MM.1S (cell line): ENCODE results near the gene PLXDC2.

ENCODE experiments used
- DNase-seq: peaks from one replicate; pipeline ENCODE4 v3.0.0-alpha.2; 2015
- H2AFZ ChIP-seq: fragments of 300-600 bp; sonication (generic); 2 replicates; pipeline ENCODE4 v1.6.0; 2016; ENCODE audit warnings: antibody characterized with exemption, low read length
- H3F3A ChIP-seq: fragments of 300-600 bp; sonication (generic); 2 replicates; pipeline ENCODE4 v1.6.1; 2016; ENCODE audit warnings: mild to moderate bottlenecking, antibody characterized with exemption, low read length, moderate library complexity, mixed read lengths; ENCODE audit not compliant: insufficient read depth
- H3K27ac ChIP-seq: fragments of 300-600 bp; sonication (generic); 2 replicates; pipeline ENCODE4 v1.5.1; 2016; ENCODE audit warnings: mild to moderate bottlenecking, low read length
- H3K27me3 ChIP-seq: fragments of 300-600 bp; sonication (generic); replicated peaks from 2 replicates; pipeline ENCODE4 v1.6.0; 2016; ENCODE audit warnings: low read length; ENCODE audit not compliant: insufficient read depth
- H3K36me3 ChIP-seq: fragments of 300-600 bp; sonication (generic); replicated peaks from 2 replicates; pipeline ENCODE4 v1.6.1; 2016; ENCODE audit warnings: mild to moderate bottlenecking, low read length, mixed read lengths; ENCODE audit not compliant: insufficient read depth
- H3K4me1 ChIP-seq: fragments of 300-600 bp; sonication (generic); 2 replicates; pipeline ENCODE4 v1.6.1; 2016; ENCODE audit warnings: low read length, mixed read lengths
- H3K4me2 ChIP-seq: fragments of 300-600 bp; sonication (generic); 2 replicates; pipeline ENCODE4 v1.6.0; 2016; ENCODE audit warnings: low read depth, low read length
- H3K4me3 ChIP-seq: fragments of 300-600 bp; sonication (generic); 2 replicates; pipeline ENCODE4 v1.5.1; 2016; ENCODE audit warnings: low read length, mixed read lengths
- H3K79me2 ChIP-seq: fragments of 300-600 bp; sonication (generic); 2 replicates; pipeline ENCODE4 v1.6.1; 2016; ENCODE audit warnings: mixed run types, low read length, mixed read lengths
- H3K9ac ChIP-seq: fragments of 300-600 bp; sonication (generic); 2 replicates; pipeline ENCODE4 v1.6.1; 2016; ENCODE audit warnings: low read length, mixed read lengths
- H3K9me2 ChIP-seq: fragments of 300-600 bp; sonication (generic); replicated peaks from 2 replicates; pipeline ENCODE4 v1.6.1; 2016; ENCODE audit warnings: mild to moderate bottlenecking, low read length, mixed read lengths; ENCODE audit not compliant: insufficient read depth
- H3K9me3 ChIP-seq: fragments of 300-600 bp; sonication (generic); replicated peaks from 2 replicates; pipeline ENCODE4 v1.6.1; 2016; ENCODE audit warnings: mild to moderate bottlenecking, low read length, mixed read lengths; ENCODE audit not compliant: insufficient read depth
- H4K20me1 ChIP-seq: fragments of 300-600 bp; sonication (generic); 2 replicates; pipeline ENCODE4 v1.6.1; 2016; ENCODE audit warnings: mild to moderate bottlenecking, low read length, moderate library complexity, mixed read lengths; ENCODE audit not compliant: insufficient read depth
- CTCF ChIP-seq: fragments of 300-600 bp; sonication (generic); IDR thresholded peaks from 2 replicates; pipeline ENCODE4 v1.5.1; 2016; ENCODE audit warnings: antibody characterized with exemption, low read length, mixed read lengths
- EZH2 ChIP-seq: fragments of 300-600 bp; sonication (generic); optimal IDR thresholded peaks from 2 replicates; pipeline ENCODE3; 2017; ENCODE audit warnings: low read depth, mild to moderate bottlenecking, antibody characterized with exemption, low read length, mixed read lengths
- EZH2phosphoT487 ChIP-seq: fragments of 300-600 bp; sonication (generic); IDR thresholded peaks from 2 replicates; pipeline ENCODE4 v1.6.1; 2018; ENCODE audit warnings: antibody characterized with exemption, low read length

Gene PLXDC2

DNA sequence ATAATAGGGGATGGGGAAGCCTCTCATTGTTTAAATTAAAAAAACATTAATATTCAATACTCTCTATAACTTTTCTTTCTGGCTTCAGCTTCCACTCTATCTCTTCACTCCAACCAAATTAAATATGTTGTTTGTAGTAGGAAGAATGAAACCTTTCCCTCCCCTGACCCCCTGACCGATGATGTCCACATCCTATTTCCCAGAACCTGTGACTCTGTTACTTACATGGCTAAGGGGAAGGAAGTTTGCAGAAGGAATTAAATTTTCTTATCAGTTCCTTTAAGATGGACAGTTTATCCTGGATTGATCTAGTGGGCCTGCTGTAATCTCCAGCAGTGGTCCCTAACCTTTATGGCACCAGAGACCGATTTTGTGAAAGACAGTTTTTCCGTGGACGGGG lies 130.0 kb downstream of the PLXDC2 start:
- Histone ChIP-seq H4K20me1 (no peaks in the 10 kb centered on the region), H3K9me2 (no peaks in the 10 kb centered on the region), H3K79me2 (no peaks in the 10 kb centered on the region), H3K9me3 (no peaks in the 10 kb centered on the region), H2AFZ (no peak overlapping the region), H3K36me3 (no peaks in the 10 kb centered on the region), H3F3A (no peaks in the 10 kb centered on the region), H3K4me2 (no peak overlapping the region), H3K4me3 (no peak overlapping the region), H3K4me1 (no peaks in the 10 kb centered on the region), H3K27ac (no peak overlapping the region), H3K9ac (no peak overlapping the region), H3K27me3 (no peaks in the 10 kb centered on the region)
- no peak for TF ChIP-seq EZH2phosphoT487
- no peak for TF ChIP-seq EZH2
- no peak for TF ChIP-seq CTCF
- DNase-seq: no peak

GRCh38 chr10:19946791-19947190 lies 130.6 kb downstream of the PLXDC2 start:
- TF ChIP-seq EZH2phosphoT487: no peak
- TF ChIP-seq CTCF: no peak
- TF ChIP-seq EZH2: no peak
- H3K9me2 ChIP-seq: no peaks in the 10 kb centered on the region
- no peak for DNase-seq
- H3K79me2 ChIP-seq: no peaks in the 10 kb centered on the region
- H3K4me3 ChIP-seq: no peak overlapping the region
- H4K20me1 ChIP-seq: no peaks in the 10 kb centered on the region
- no peaks in the 10 kb centered on the region for H3K36me3 ChIP-seq
- no peak overlapping the region for H3K27ac ChIP-seq
- no peak overlapping the region for H3K4me2 ChIP-seq
- H3K4me1 ChIP-seq: no peaks in the 10 kb centered on the region
- H3K27me3 ChIP-seq: no peaks in the 10 kb centered on the region
- H3K9ac ChIP-seq: no peak overlapping the region
- no peaks in the 10 kb centered on the region for H3K9me3 ChIP-seq
- H2AFZ ChIP-seq: no peak overlapping the region
- H3F3A ChIP-seq: no peaks in the 10 kb centered on the region

GRCh38 chr10:19947215-19947614 lies 131.0 kb downstream of the PLXDC2 start:
- no peak overlapping the region for H3K27ac ChIP-seq
- no peak overlapping the region for H3K9ac ChIP-seq
- H2AFZ ChIP-seq: no peak overlapping the region
- no peak overlapping the region for H3K4me2 ChIP-seq
- H3K9me2 ChIP-seq: no peaks in the 10 kb centered on the region
- no peaks in the 10 kb centered on the region for H3K4me1 ChIP-seq
- H3K9me3 ChIP-seq: no peaks in the 10 kb centered on the region
- TF ChIP-seq EZH2phosphoT487 (no peak), EZH2 (no peak), CTCF (no peak)
- H3K4me3 ChIP-seq: no peak overlapping the region
- no peak for DNase-seq
- no peaks in the 10 kb centered on the region for H3K27me3 ChIP-seq
- H3K79me2 ChIP-seq: no peaks in the 10 kb centered on the region
- H4K20me1 ChIP-seq: no peaks in the 10 kb centered on the region
- H3F3A ChIP-seq: no peaks in the 10 kb centered on the region
- no peaks in the 10 kb centered on the region for H3K36me3 ChIP-seq
